CD4-positive, alpha-beta T cell (primary cell): ENCODE results near the gene LHX4. TPM values are rescaled to one million over a fixed set of nuclear protein-coding genes. Genes with fewer than 3 reads are reported as not detected.

Experiments
- ATAC-seq: fragments of 200-7000 bp; cut with Tn5 transposase; one replicate; pipeline ENCODE4 v1.10.0; 2022; ENCODE audit warnings: mild to moderate bottlenecking; ENCODE audit not compliant: poor library complexity
- CTCF ChIA-PET: fragments of 350-600 bp; sonication (Branson Sonifier 250); formaldehyde crosslinking; loops from one replicate; lab custom pipeline; 2021; ENCODE audit warnings: antibody characterized with exemption, inconsistent platforms; lab: Charles Lee
- POLR2A ChIA-PET: fragments of 350-600 bp; sonication (Branson Sonifier 250); formaldehyde crosslinking; loops from one replicate; lab custom pipeline; 2021; ENCODE audit warnings: antibody characterized with exemption, inconsistent platforms; lab: Charles Lee
- DNase-seq, 14 experiments: peaks; one replicate each; pipeline ENCODE4 v3.0.0-alpha.2; 2013 to 2020; ENCODE audit warnings: mixed read lengths in 2 of 14
- H3K27ac ChIP-seq, 2 donors: one replicate each; pipeline versions ENCODE4 v1.5.1 to v1.7.0; 2013; ENCODE audit warnings: low read length in 2 of 2, low read depth in 1 of 2, mild to moderate bottlenecking in 1 of 2
- H3K27me3 ChIP-seq, 2 experiments: 1 replicate in 1 of 2; 2 replicates in 1 of 2; pipeline versions ENCODE4 v1.6.1 to v1.7.0; 2013; ENCODE audit warnings: low read length in 2 of 2, control low read depth in 1 of 2, mild to moderate bottlenecking in 1 of 2, moderate library complexity in 1 of 2; ENCODE audit not compliant: insufficient read depth in 2 of 2, control insufficient read depth in 1 of 2
- H3K36me3 ChIP-seq: one replicate; pipeline ENCODE4 v1.6.1; 2013; ENCODE audit warnings: low read length, control low read depth; ENCODE audit not compliant: insufficient read depth
- H3K4me1 ChIP-seq: one replicate; pipeline ENCODE4 v1.6.1; 2013; ENCODE audit warnings: low read length, control low read depth; ENCODE audit not compliant: insufficient read depth
- H3K4me3 ChIP-seq: one replicate; pipeline ENCODE4 v1.5.1; 2013; ENCODE audit warnings: mild to moderate bottlenecking, low read length, moderate library complexity
- H3K9me3 ChIP-seq, 2 experiments: 1 replicate in 1 of 2; 2 replicates in 1 of 2; pipeline versions ENCODE4 v1.6.1 to v1.7.0; 2013; ENCODE audit warnings: low read length in 2 of 2, mild to moderate bottlenecking in 2 of 2, control low read depth in 1 of 2, moderate library complexity in 1 of 2; ENCODE audit not compliant: control insufficient read depth in 1 of 2, insufficient read depth in 1 of 2
- H3K27ac Mint-ChIP-seq: one replicate; pipeline ENCODE4 v1.8.0; 2020; ENCODE audit warnings: mixed read lengths
- H3K27me3 Mint-ChIP-seq: one replicate; pipeline ENCODE4 v1.8.0; 2021; ENCODE audit warnings: mixed read lengths
- H3K36me3 Mint-ChIP-seq: one replicate; pipeline ENCODE4 v1.8.0; 2021; ENCODE audit warnings: low read depth, mixed read lengths
- H3K4me1 Mint-ChIP-seq: one replicate; pipeline ENCODE4 v1.8.0; 2021; ENCODE audit warnings: low read depth, mixed read lengths
- H3K4me3 Mint-ChIP-seq: one replicate; pipeline ENCODE4 v1.8.0; 2020; ENCODE audit warnings: mild to moderate bottlenecking, mixed read lengths
- H3K9me3 Mint-ChIP-seq: one replicate; pipeline ENCODE4 v1.8.0; 2020; ENCODE audit warnings: mixed read lengths
- CTCF ChIP-seq: fragments of 200-600 bp; IDR thresholded peaks from one replicate; pipeline ENCODE4 v1.8.0; 2022; ENCODE audit warnings: antibody characterized with exemption, mild to moderate bottlenecking
- intact Hi-C, 2 experiments: fragments of 100-400 bp; cut with DNase I in 1 of 2; cut with micrococcal nuclease in 1 of 2; formaldehyde crosslinking; loops; one replicate each; pipeline versions ENCODE4 v1.15.1 to v1.9.0; 2023 to 2025; cut with DNase I, micrococcal nuclease
- total RNA-seq, 174 experiments: library from RNA in 2 of 174; stranded (reverse) in 2 of 174; gene quantifications; one replicate each; pipeline ENCODE4 v1.2.3 and lab custom pipeline; 2021 to 2026

The LHX4 gene
- total RNA-seq, 2 experiments from 2014 or later = 0.03 TPM; not detected in 1

- H3K4me1 ChIP-seq = no peaks in the 10 kb centered on the region
- ATAC-seq (no peak), DNase-seq (no peak)
- TF ChIP-seq CTCF = no peak
- ChIA-PET POLR2A (no interaction called here), CTCF (no interaction called here)
- Mint-ChIP-seq H3K4me1 (peaks cover 49% of the 10 kb centered on the region), H3K9me3 (peaks cover 2% of the 10 kb centered on the region), H3K36me3 (peaks cover 31% of the 10 kb centered on the region), H3K27ac (no peak overlapping the region), H3K27me3 (no peaks in the 10 kb centered on the region), H3K4me3 (no peak overlapping the region)
- H3K4me3 ChIP-seq = no peak overlapping the region
- no peaks in the 10 kb centered on the region for H3K36me3 ChIP-seq
- peaks cover 0 to 5% of the 10 kb centered on the region in 2 experiments for H3K9me3 ChIP-seq
- no peaks in the 10 kb centered on the region for H3K27me3 ChIP-seq
- H3K27ac ChIP-seq = no peak overlapping the region
- intact Hi-C loops = no loop called here
Measured at GRCh38 chr1:180294711-180295110, 64.6 kb downstream of the LHX4 start.

DNA sequence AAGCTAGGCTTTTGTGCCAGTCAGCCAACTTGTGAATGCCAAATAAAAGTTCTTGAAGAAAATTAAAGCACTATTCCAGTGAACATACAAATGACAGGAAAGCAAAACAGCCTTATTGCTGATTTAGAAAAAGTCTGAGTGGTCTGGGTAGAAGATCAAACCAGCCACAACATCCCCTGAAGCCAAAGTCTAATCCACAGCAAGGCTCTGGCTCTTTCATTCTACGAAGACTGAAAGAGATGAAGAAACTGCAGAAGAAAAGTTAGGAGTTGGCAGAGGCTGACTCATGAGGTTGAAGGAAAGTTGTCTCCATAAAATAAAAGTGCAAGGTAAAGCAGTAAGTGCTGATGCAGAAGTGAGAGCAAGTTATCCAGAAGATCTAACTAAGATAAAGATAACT is 65.9 kb downstream of the LHX4 start:
- H3K27ac ChIP-seq = no peak overlapping the region
- peaks cover 36% of the 10 kb centered on the region for H3K4me1 Mint-ChIP-seq
- ChIA-PET CTCF (no interaction called here), POLR2A (no interaction called here)
- no peaks in the 10 kb centered on the region for H3K27me3 Mint-ChIP-seq
- DNase-seq (no peak), ATAC-seq (no peak)
- H3K4me3 ChIP-seq = no peak overlapping the region
- H3K27me3 ChIP-seq = no peaks in the 10 kb centered on the region
- H3K9me3 Mint-ChIP-seq = peaks cover 2% of the 10 kb centered on the region
- H3K27ac Mint-ChIP-seq = no peak overlapping the region
- no peaks in the 10 kb centered on the region for H3K4me1 ChIP-seq
- no peaks in the 10 kb centered on the region for H3K36me3 ChIP-seq
- intact Hi-C loops = no loop called here
- H3K9me3 ChIP-seq = peaks cover 0 to 5% of the 10 kb centered on the region in 2 experiments
- H3K4me3 Mint-ChIP-seq = no peak overlapping the region
- no peak for TF ChIP-seq CTCF
- H3K36me3 Mint-ChIP-seq = peaks cover 23% of the 10 kb centered on the region

DNA sequence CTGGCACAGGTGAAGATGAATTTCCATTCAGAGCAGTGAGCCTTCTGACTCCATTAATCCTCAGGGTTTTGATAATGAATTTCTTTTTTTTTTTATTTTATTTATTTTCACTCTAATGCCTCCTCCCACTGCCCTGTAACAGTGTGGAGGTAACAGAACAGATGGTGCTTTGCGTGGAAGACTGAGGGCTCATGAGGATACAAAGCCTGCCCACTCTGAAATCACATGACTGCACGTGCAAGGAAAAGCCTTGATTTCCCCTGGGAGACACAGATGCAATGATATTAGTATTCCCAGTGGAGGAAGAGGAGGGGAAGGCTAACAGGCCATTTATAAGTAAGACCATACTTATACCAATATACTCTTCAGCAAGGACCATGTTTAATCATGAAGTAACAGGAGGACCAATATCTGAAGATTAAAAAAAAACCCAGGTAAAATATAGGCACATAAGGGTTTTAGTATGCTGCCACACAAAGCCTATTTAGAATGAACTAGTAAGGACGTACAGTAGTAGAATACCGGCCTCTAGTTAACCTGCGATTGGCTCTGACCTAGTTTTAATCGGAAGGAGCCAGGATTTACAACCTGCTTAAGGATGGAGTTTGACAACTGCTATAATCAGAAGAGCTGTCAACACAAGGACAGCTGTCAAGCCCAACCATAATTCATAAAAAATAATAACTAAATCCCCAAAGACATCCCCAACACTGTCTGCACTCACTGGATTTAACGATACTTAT is 69.6 kb downstream of the LHX4 start:
- ChIA-PET POLR2A (no interaction called here), CTCF (no interaction called here)
- no peaks in the 10 kb centered on the region for H3K27me3 ChIP-seq
- peaks cover 29% of the 10 kb centered on the region for H3K4me1 Mint-ChIP-seq
- H3K9me3 ChIP-seq = no peaks in the 10 kb centered on the region
- peaks cover 15% of the 10 kb centered on the region for H3K36me3 Mint-ChIP-seq
- no peak for DNase-seq
- H3K9me3 Mint-ChIP-seq = peaks cover 2% of the 10 kb centered on the region
- no peaks in the 10 kb centered on the region for H3K27me3 Mint-ChIP-seq
- H3K27ac Mint-ChIP-seq = no peak overlapping the region
- no peak overlapping the region for H3K4me3 ChIP-seq
- intact Hi-C loops = no loop called here
- no peaks in the 10 kb centered on the region for H3K4me1 ChIP-seq
- no peaks in the 10 kb centered on the region for H3K36me3 ChIP-seq
- TF ChIP-seq CTCF = no peak
- H3K27ac ChIP-seq = no peak overlapping the region
- no peak for ATAC-seq
- H3K4me3 Mint-ChIP-seq = no peak overlapping the region
